HG03139 (cell line): ENCODE measurements around the gene PTPRD.
"Not testable (repeated sequence)": the region's sequence is repeated elsewhere in the genome, so short reads cannot be mapped to it uniquely, and the experiment has no call there.

Source experiments
- ATAC-seq: cut with Tn5 transposase; IDR thresholded peaks from one replicate; pipeline ENCODE4 v1.9.1; 2021; ENCODE audit not compliant: unreplicated experiment

The PTPRD gene

DNA sequence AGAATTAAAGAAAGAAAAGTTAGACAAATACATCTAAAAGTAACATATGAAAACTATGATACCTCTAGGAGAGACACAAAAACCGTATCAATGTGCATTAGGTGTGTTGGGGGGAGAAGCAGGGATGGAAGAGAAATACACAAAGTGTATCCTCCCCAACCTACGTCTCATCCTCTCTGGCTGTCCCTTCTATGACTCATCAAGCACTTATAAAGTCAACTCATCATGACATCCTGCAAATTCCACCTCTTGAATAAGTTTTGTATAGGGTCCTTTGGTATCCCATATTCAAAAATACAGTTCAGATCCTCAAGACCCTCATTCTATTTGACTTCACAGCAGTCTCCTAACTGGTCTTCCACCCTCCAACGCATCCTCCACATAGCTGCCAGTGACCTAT is 1895.7 kb downstream of the PTPRD start:
- ATAC-seq: no peak

- no peak for ATAC-seq
Observed at GRCh38 chr9:8715788-8716187, 1897.0 kb downstream of the PTPRD start.

GRCh38 chr9:8713811-8714165 is 1899.0 kb downstream of the PTPRD start:
- ATAC-seq: no peak

GRCh38 chr9:8713149-8713810 is 1899.5 kb downstream of the PTPRD start:
- ATAC-seq: no peak

DNA sequence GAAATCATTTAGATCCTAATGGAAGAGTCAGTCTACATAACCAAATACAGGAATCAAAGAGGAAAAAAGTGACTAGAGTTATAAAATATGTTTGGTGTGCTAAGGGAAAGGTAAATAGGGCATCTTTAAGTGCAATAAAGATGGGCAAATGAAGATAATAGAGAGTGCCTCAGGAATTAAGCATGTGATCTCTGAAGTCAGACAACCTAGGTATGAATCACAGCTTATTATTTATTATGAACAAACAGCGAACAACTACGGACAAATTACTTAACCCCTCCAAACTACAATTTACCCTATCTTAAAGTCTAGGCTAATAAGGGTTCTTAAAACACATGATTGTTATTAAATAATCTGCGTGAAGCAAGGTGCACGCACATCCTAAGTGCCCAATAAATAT is 1903.1 kb downstream of the PTPRD start:
- no peak for ATAC-seq

GRCh38 chr9:8708728-8709127 is 1904.1 kb downstream of the PTPRD start:
- no peak for ATAC-seq

DNA sequence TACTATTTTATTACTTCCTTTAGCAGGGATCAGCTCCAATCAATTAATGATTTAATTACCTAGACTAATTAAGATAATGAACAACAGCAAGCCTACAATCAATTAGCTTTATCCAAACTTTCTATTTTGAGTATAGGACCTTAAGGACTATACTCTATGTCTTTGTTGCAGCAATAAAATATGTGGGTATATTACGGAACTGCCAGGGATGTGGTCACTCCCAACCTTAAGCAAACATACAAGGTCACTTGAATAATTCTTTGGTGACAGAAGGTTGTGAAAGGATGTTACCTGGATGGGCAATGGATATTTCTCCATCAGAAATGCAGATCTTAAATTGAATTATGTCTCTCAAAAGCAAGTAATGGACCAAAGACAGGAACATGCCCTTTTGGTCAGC is 1905.8 kb downstream of the PTPRD start:
- ATAC-seq: no peak

GRCh38 chr9:8706531-8706930 is 1906.3 kb downstream of the PTPRD start:
- ATAC-seq: no peak

GRCh38 chr9:8705861-8706260 is 1906.9 kb downstream of the PTPRD start:
- ATAC-seq: no peak

DNA sequence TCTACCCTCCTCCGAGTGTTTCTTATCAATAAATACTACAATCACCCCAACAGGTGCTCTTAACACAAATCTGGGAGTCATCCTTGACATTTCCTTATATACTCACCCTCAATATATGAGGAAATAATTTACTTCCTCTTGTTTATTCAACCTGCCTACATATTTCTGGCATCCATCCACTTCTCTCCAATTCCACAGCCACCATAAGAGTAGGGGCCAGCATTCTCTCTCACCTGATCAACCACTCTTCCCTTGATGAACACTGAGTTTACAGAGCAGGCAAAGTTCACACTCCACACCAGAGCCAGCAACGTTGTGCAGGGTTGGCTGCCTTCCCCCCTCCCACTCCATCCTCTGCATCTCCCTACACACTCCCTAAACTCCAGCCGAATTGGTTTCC is 1908.9 kb downstream of the PTPRD start:
- no peak for ATAC-seq

- no peak for ATAC-seq
Observed at GRCh38 chr9:8701904-8702303, 1910.9 kb downstream of the PTPRD start.

GRCh38 chr9:8697565-8697964 is 1915.2 kb downstream of the PTPRD start:
- not testable (repeated sequence) for ATAC-seq

DNA sequence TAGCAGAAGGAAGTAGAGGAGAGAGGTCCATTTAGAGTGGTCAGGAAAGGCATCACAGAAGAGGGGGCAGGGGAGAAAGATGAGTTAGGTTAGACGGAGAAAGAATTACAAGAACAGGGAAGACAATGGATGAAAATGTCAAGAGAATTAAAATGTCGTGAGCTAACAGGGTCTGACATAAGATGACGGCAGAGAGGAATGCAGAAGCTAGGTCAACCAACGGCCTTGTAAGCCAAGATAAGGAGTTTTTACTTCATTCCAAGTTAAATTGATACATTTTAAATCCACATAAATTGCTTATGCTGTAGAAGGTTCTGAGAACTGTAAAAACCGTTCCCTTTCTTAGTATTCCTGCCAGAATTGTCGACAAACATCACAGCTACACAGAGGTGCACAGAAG is 1916.3 kb downstream of the PTPRD start:
- no peak for ATAC-seq

DNA sequence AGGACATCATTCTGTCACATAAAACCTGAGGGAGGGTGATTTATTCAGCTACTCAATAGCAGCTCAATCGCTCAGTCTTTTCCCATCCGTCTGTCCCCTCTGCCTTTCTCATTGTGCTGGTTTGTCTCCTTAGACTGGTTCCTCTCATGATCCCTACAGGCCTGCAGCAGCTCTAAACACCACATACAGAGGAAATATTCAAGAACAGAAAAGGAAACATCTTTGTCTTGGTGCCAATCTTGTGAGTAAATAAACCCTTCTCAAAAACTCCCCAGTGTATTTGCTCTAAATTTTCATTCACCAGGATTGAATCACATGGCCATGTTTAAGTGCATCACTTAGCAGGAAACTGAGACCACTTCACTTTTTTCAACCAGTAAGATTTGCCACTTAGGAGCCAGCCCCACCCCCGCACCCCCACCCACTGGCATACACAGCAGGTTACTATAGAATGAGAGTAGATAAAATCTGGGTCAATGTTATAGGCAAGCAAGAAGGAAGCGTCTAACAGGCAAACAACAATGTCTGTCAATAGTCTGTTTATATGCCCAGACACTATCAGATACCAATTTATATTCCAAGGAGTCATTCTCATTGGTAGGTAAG is 1917.7 kb downstream of the PTPRD start:
- ATAC-seq: no peak

DNA sequence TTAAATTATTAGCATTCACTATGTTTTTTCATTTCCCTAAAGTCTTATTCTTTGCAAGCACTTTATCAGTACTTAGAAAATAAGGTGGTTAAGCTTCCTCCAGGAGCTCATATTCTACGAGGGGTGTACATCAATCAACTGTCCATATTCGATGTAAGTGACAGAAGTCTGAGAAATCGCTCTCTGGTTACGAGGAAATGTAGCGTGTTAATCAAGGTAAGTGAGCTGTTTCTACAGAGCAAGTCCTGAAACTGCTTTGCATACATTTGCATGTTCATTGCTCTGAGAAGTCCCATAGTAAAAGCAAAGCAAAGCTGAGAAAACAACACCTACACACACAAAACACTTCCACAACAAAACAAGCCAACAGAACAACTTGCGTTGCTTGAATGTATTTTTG is 1919.3 kb downstream of the PTPRD start:
- ATAC-seq: no peak

- ATAC-seq: no peak
Observed at GRCh38 chr9:8686516-8686915, 1926.3 kb downstream of the PTPRD start.

DNA sequence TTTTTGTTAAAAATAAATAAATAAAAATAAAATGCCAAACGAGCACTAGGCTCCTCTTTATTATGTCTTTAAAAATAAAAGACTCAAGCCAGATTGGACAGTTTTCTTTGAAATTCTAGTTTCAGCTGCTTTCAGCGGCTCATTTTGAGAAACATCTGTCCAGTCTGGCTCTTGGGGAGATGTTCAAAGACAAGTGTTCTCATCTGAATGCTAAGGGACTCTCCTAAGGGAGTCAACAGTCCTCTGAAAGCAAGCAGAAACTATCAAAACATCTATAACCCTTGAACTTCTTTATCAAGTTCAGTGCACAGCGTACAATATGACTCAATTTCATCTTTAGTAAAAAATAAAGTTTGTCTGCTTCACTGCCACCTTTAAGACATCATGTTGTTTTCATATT is 1927.0 kb downstream of the PTPRD start:
- no peak for ATAC-seq

GRCh38 chr9:8684978-8685708 is 1927.7 kb downstream of the PTPRD start:
- no peak for ATAC-seq

DNA sequence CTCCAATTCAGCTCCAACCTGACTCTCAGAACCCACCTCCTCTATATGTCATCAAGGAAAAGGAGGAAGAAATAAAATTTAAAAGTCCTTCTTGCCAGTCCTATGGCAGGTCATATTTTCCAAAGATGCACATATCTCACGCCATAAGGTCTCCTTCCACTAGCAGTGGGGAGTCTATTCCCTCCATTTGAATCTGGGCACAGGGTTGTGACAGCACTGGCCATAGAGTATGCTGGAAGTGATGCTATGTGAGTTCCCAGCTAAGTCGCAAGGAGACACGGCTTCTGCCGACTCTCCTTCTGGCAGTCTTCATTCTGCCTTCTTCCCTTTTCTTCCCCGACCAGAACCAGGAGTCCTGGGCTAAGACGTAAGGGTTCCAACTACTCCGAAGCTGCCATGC is 1929.3 kb downstream of the PTPRD start:
- no peak for ATAC-seq

- no peak for ATAC-seq
Observed at GRCh38 chr9:8680658-8681057, 1932.1 kb downstream of the PTPRD start.

GRCh38 chr9:8680157-8680556 is 1932.6 kb downstream of the PTPRD start:
- ATAC-seq: no peak

GRCh38 chr9:8679371-8679822 is 1933.4 kb downstream of the PTPRD start:
- no peak for ATAC-seq
